Activated naive CD8-positive, alpha-beta T cell (primary cell): Measurements from ENCODE around the gene KRT40.

Source experiments
- H3K27ac Mint-ChIP-seq: one replicate; pipeline ENCODE4 v1.8.0; 2021; ENCODE audit warnings: mixed read lengths
- H3K27me3 Mint-ChIP-seq: one replicate; pipeline ENCODE4 v1.8.0; 2021; ENCODE audit warnings: mixed read lengths
- H3K36me3 Mint-ChIP-seq: one replicate; pipeline ENCODE4 v1.8.0; 2021; ENCODE audit warnings: mixed read lengths
- H3K4me1 Mint-ChIP-seq: one replicate; pipeline ENCODE4 v1.8.0; 2021; ENCODE audit warnings: low read depth, mixed read lengths
- H3K4me3 Mint-ChIP-seq: one replicate; pipeline ENCODE4 v1.8.0; 2021; ENCODE audit warnings: mild to moderate bottlenecking, mixed read lengths
- H3K9me3 Mint-ChIP-seq: one replicate; pipeline ENCODE4 v1.8.0; 2021; ENCODE audit warnings: low read depth, mixed read lengths

The KRT40 gene

GRCh38 chr17:40951011-40951622, 33.0 kb downstream of the KRT40 start:
- H3K36me3 Mint-ChIP-seq, result no peaks in the 10 kb centered on the region
- no peak overlapping the region for H3K27ac Mint-ChIP-seq
- H3K4me1 Mint-ChIP-seq, result no peaks in the 10 kb centered on the region
- H3K27me3 Mint-ChIP-seq, result peaks cover 31% of the 10 kb centered on the region
- no peak overlapping the region for H3K4me3 Mint-ChIP-seq
- H3K9me3 Mint-ChIP-seq, result no peaks in the 10 kb centered on the region

GRCh38 chr17:40950176-40950575, 34.0 kb downstream of the KRT40 start:
- no peaks in the 10 kb centered on the region for H3K9me3 Mint-ChIP-seq
- no peaks in the 10 kb centered on the region for H3K36me3 Mint-ChIP-seq
- H3K27ac Mint-ChIP-seq, result no peak overlapping the region
- H3K4me3 Mint-ChIP-seq, result no peak overlapping the region
- H3K4me1 Mint-ChIP-seq, result no peaks in the 10 kb centered on the region
- peaks cover 33% of the 10 kb centered on the region for H3K27me3 Mint-ChIP-seq

- H3K27me3 Mint-ChIP-seq, result peaks cover 35% of the 10 kb centered on the region
- no peak overlapping the region for H3K27ac Mint-ChIP-seq
- no peaks in the 10 kb centered on the region for H3K4me1 Mint-ChIP-seq
- no peaks in the 10 kb centered on the region for H3K36me3 Mint-ChIP-seq
- no peak overlapping the region for H3K4me3 Mint-ChIP-seq
- H3K9me3 Mint-ChIP-seq, result no peaks in the 10 kb centered on the region
Observed at GRCh38 chr17:40949418-40949817, 34.7 kb downstream of the KRT40 start.

- Mint-ChIP-seq H3K9me3 (no peaks in the 10 kb centered on the region), H3K36me3 (peaks cover 2% of the 10 kb centered on the region), H3K27ac (no peak overlapping the region), H3K27me3 (peaks cover 36% of the 10 kb centered on the region), H3K4me1 (no peaks in the 10 kb centered on the region), H3K4me3 (no peak overlapping the region)
Observed at GRCh38 chr17:40947929-40948328, 36.2 kb downstream of the KRT40 start.

- H3K9me3 Mint-ChIP-seq, result no peaks in the 10 kb centered on the region
- no peaks in the 10 kb centered on the region for H3K4me1 Mint-ChIP-seq
- H3K4me3 Mint-ChIP-seq, result no peak overlapping the region
- H3K27ac Mint-ChIP-seq, result no peak overlapping the region
- peaks cover 36% of the 10 kb centered on the region for H3K27me3 Mint-ChIP-seq
- H3K36me3 Mint-ChIP-seq, result peaks cover 2% of the 10 kb centered on the region
Observed at GRCh38 chr17:40945414-40945813, 38.7 kb downstream of the KRT40 start.

GRCh38 chr17:40944531-40944930, 39.6 kb downstream of the KRT40 start:
- H3K4me3 Mint-ChIP-seq, result no peak overlapping the region
- no peak overlapping the region for H3K27ac Mint-ChIP-seq
- H3K27me3 Mint-ChIP-seq, result peaks cover 30% of the 10 kb centered on the region
- no peaks in the 10 kb centered on the region for H3K9me3 Mint-ChIP-seq
- H3K36me3 Mint-ChIP-seq, result peaks cover 2% of the 10 kb centered on the region
- no peaks in the 10 kb centered on the region for H3K4me1 Mint-ChIP-seq

- H3K4me1 Mint-ChIP-seq, result no peaks in the 10 kb centered on the region
- H3K4me3 Mint-ChIP-seq, result no peak overlapping the region
- no peaks in the 10 kb centered on the region for H3K9me3 Mint-ChIP-seq
- H3K27ac Mint-ChIP-seq, result no peak overlapping the region
- H3K36me3 Mint-ChIP-seq, result peaks cover 2% of the 10 kb centered on the region
- H3K27me3 Mint-ChIP-seq, result peaks cover 23% of the 10 kb centered on the region
Observed at GRCh38 chr17:40942553-40942952, 41.6 kb downstream of the KRT40 start.

GRCh38 chr17:40940266-40940665, 43.9 kb downstream of the KRT40 start:
- Mint-ChIP-seq H3K27me3 (peaks cover 8% of the 10 kb centered on the region), H3K36me3 (peaks cover 2% of the 10 kb centered on the region), H3K9me3 (no peaks in the 10 kb centered on the region), H3K4me1 (no peaks in the 10 kb centered on the region), H3K4me3 (no peak overlapping the region), H3K27ac (no peak overlapping the region)

GRCh38 chr17:40938981-40939380, 45.1 kb downstream of the KRT40 start:
- H3K4me3 Mint-ChIP-seq, result no peak overlapping the region
- H3K4me1 Mint-ChIP-seq, result no peaks in the 10 kb centered on the region
- H3K27me3 Mint-ChIP-seq, result peaks cover 5% of the 10 kb centered on the region
- H3K36me3 Mint-ChIP-seq, result peaks cover 2% of the 10 kb centered on the region
- no peak overlapping the region for H3K27ac Mint-ChIP-seq
- no peaks in the 10 kb centered on the region for H3K9me3 Mint-ChIP-seq

- H3K9me3 Mint-ChIP-seq, result no peaks in the 10 kb centered on the region
- no peak within 1 kb of the TSS for H3K4me3 Mint-ChIP-seq
- H3K27ac Mint-ChIP-seq, result no peak within 1 kb of the TSS
- peaks cover 5% of the 10 kb centered on the region for H3K27me3 Mint-ChIP-seq
- no peaks in the 10 kb centered on the region for H3K4me1 Mint-ChIP-seq
- H3K36me3 Mint-ChIP-seq, result no peaks in the 10 kb centered on the region
Observed at GRCh38 chr17:40937384-40937819, 46.7 kb downstream of the KRT40 start, which contains the start of gene KRT23. KRT23 (minus strand) TSS chr17:40937646; CDS start chr17:40936603, 1,043 bp downstream.

GRCh38 chr17:40936976-40937375, 47.1 kb downstream of the KRT40 start:
- peaks cover 5% of the 10 kb centered on the region for H3K27me3 Mint-ChIP-seq
- H3K27ac Mint-ChIP-seq, result no peak overlapping the region
- H3K36me3 Mint-ChIP-seq, result no peaks in the 10 kb centered on the region
- H3K4me3 Mint-ChIP-seq, result no peak overlapping the region
- no peaks in the 10 kb centered on the region for H3K4me1 Mint-ChIP-seq
- no peaks in the 10 kb centered on the region for H3K9me3 Mint-ChIP-seq

GRCh38 chr17:40936437-40936971, 47.6 kb downstream of the KRT40 start:
- H3K36me3 Mint-ChIP-seq, result no peaks in the 10 kb centered on the region
- H3K27ac Mint-ChIP-seq, result no peak overlapping the region
- H3K9me3 Mint-ChIP-seq, result no peaks in the 10 kb centered on the region
- no peak overlapping the region for H3K4me3 Mint-ChIP-seq
- H3K4me1 Mint-ChIP-seq, result no peaks in the 10 kb centered on the region
- H3K27me3 Mint-ChIP-seq, result peaks cover 5% of the 10 kb centered on the region

GRCh38 chr17:40935624-40936023, 48.5 kb downstream of the KRT40 start:
- Mint-ChIP-seq H3K4me1 (no peaks in the 10 kb centered on the region), H3K36me3 (no peaks in the 10 kb centered on the region), H3K27ac (no peak overlapping the region), H3K4me3 (no peak overlapping the region), H3K9me3 (no peaks in the 10 kb centered on the region), H3K27me3 (peaks cover 5% of the 10 kb centered on the region)

- H3K4me1 Mint-ChIP-seq, result no peaks in the 10 kb centered on the region
- no peak overlapping the region for H3K4me3 Mint-ChIP-seq
- no peak overlapping the region for H3K27ac Mint-ChIP-seq
- H3K36me3 Mint-ChIP-seq, result no peaks in the 10 kb centered on the region
- H3K27me3 Mint-ChIP-seq, result peaks cover 12% of the 10 kb centered on the region
- H3K9me3 Mint-ChIP-seq, result no peaks in the 10 kb centered on the region
Observed at GRCh38 chr17:40932608-40933007, 51.5 kb downstream of the KRT40 start.

GRCh38 chr17:40931311-40931710, 52.8 kb downstream of the KRT40 start:
- Mint-ChIP-seq H3K9me3 (no peaks in the 10 kb centered on the region), H3K4me1 (no peaks in the 10 kb centered on the region), H3K27ac (no peak overlapping the region), H3K27me3 (peaks cover 18% of the 10 kb centered on the region), H3K36me3 (no peaks in the 10 kb centered on the region), H3K4me3 (no peak overlapping the region)
